Stimulated activated CD4-positive, alpha-beta T cell treated with anti-CD3 and anti-CD28 coated beads, Interleukin-15, amount 100 ng/mL, for 1 hour (primary cell): ENCODE results near the gene GSDMA.
"Not testable (repeated sequence)": the region's sequence is repeated elsewhere in the genome, so short reads cannot be mapped to it uniquely, and the experiment has no call there.

Experiments
- DNase-seq, 2 donors: peaks; one replicate each; pipeline ENCODE4 v3.0.0-alpha.2; 2020; ENCODE audit warnings: low read depth in 1 of 2, low spot score in 1 of 2

The GSDMA gene

DNA sequence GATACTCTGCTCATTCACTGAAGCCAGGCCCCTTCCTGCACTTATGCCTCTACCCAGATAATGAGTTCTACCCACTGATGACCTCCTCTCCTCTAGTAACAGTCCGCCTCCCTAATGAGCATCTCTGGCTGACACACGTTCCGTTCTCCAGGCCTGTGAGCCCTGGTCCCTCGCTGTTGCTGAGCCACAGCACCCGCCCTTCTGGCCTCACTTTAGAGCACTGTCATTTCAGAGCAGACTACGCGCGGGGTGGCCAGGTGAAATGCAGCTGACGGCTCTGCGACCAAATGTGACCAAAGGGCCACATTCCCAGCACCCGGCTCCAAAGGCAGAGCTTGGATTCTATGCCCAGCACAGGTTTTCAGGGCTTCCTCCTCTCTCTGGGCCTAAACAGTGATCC is 31.6 kb downstream of the GSDMA start:
- DNase-seq, result no peak

DNA sequence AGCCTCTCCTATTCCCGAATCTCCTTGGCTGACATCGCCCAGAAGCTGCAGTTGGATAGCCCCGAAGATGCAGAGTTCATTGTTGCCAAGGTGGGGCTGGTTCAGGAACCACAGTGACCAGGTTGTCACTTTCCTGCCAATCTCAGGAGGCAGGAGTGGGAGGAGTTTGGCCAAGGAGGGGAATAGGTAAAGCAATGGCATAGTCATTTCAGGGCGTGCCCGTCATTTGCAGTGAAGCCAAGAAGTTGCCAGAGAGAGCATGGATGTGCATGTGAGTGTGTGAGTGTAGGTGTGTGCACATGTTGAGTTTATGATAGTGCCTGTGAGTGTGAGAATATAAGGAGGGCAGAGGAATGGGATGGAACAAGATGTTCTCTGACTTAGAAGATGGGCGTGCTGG is 32.6 kb downstream of the GSDMA start:
- DNase-seq, result no peak

DNA sequence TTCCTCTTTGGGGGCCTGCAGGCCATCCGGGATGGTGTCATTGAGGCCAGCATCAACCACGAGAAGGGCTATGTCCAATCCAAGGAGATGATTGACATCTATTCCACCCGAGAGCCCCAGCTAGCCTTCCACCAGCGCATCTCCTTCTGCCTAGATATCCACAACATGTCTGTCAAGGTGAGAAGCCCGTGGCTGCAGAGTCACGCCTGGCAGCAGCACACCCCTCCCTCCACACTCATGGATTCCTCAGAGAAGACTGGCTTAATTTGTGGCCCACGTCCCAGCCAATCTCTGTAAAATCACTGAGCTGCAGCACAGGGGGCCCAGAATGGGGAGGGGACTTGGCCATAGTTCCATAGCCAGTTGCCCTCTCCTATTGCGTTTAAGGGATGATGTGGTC is 33.4 kb downstream of the GSDMA start:
- DNase-seq, result no peak

DNA sequence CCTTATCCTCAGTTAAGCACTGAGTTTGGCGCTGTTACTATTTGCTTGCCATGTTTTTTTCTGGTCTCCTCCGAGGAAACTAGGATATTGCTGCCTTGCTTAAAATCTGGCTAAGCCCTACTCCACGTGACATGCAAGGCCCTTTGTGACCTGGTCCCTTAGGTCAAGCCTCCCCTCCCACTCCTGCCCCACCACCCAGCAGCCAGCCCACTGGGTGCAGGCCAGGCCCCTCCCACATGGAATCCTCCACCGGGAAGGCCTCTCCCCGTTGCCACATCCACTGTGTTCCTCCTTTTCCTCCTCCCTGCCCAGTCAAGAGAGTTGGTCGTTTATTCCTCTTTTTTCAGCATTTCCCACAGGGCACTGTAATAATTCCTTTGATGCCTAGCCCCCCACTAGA is 34.0 kb downstream of the GSDMA start:
- no peak for DNase-seq

DNA sequence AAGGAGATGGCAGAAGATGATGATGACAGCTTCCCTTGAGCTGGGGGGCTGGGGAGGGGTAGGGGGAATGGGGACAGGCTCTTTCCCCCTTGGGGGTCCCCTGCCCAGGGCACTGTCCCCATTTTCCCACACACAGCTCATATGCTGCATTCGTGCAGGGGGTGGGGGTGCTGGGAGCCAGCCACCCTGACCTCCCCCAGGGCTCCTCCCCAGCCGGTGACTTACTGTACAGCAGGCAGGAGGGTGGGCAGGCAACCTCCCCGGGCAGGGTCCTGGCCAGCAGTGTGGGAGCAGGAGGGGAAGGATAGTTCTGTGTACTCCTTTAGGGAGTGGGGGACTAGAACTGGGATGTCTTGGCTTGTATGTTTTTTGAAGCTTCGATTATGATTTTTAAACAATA is 34.7 kb downstream of the GSDMA start:
- DNase-seq, result no peak

DNA sequence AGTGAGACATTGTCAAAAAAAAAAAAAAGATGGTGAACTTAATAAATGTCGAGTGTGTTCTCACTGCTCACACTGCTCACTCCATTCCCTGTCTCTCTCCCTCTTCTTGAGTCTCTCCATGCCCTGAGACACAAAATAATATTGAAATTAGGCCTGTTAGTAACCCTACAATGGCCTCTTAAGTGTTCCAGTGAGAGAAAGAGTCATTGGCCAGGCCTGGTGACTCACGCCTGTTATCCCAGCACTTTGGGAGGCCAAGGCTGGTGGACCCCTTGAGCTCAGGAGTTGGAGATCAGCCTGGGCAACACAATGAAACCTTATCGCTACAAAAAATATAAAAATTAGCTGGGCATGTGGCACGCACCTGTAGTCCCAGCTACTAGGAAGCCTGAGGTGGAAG is 36.3 kb downstream of the GSDMA start:
- DNase-seq, result no peak

DNA sequence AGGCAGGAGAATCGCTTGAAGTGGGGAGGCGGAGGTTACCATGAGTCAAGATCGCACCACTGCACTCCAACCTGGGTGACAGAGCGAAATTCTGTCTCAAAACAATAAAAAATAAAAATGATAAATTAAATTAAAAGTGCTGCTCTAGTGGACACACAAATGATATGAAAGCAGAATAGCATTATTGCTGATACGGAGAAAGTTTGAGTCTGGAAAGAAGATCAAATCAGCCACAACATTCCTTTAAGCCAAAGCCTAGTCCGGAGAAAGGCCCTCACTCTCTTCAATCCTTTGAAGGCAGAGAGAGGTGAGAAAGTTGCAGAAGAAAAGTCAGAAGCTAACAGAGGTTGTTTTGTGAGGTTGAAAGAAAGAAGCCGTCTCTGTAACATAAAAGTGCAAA is 37.4 kb downstream of the GSDMA start:
- no peak for DNase-seq

DNA sequence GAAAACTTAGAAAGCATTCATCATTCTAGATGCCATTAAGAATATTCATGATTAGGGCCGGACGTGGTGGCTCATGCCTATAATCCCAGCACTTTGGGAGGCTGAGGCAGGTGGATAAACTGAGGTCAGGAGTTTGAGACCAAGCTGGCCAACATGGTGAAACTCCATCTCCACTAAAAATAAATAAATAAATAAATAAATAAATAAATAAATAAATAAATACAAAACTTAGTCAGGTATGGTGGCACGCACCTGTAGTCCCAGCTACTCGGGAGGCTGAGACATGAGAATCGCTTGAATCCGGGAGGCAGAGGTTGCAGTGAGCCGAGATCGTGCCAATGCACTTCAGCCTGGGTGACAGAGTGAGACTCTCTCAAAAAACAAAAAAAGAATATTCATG is 38.5 kb downstream of the GSDMA start:
- DNase-seq, result not testable (repeated sequence)

DNA sequence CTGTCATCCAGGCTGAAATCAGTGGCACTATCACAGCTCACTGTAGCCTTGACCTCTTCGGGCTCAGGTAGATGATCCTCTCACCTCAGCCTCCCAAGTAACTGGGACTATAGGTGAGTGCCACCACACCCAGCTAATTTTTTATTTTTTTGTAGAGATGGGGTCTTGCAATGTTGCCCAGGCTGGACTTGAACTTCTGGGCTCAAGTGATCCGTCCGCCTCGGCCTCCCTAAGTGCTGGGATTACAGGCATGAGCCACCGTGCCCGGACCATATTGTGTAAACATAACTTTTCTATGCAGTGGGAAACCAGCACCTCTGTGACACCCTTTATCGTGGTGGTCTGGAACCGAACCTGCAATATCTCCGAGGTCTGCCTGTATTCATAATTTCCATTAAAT is 41.3 kb downstream of the GSDMA start:
- DNase-seq, result no peak

DNA sequence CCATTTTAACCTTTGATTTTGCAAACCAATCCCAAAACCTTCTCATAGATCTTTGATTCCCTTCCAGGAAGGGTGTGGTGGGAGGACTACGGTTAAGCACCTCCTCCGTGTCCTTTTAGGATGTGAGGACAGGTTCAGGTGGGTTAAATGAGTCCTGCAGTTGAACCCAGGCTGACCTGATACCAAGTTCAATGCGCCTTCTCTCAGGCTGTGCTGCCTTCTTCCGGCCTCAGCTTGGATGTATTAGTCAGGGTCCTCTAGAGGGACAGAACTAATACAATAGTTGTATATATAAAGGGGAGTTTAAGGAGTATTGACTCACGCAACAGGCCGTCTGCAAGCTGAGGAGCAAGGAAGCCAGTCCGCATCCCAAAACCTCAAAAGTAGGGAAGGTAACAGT is 41.9 kb downstream of the GSDMA start:
- DNase-seq, result no peak

DNA sequence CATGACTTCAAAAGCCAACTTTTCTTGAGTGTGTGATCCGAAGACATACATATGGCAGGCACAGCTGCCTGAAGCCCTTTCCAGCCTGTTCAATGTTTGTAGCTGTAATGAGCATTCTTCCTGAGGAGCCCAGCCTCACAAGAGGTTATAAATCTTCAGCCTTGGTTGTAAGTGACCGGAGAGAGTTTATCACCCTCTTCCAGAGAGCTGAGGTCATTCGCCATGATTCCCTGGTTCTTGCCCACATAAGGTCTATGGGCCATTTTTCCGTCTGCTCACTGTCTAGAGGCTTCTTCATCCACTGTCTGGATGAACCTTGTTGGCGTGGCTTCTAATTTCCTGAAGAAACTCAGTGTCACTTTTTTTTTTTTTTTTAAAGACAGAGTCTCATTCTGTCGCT is 42.7 kb downstream of the GSDMA start:
- no peak for DNase-seq

DNA sequence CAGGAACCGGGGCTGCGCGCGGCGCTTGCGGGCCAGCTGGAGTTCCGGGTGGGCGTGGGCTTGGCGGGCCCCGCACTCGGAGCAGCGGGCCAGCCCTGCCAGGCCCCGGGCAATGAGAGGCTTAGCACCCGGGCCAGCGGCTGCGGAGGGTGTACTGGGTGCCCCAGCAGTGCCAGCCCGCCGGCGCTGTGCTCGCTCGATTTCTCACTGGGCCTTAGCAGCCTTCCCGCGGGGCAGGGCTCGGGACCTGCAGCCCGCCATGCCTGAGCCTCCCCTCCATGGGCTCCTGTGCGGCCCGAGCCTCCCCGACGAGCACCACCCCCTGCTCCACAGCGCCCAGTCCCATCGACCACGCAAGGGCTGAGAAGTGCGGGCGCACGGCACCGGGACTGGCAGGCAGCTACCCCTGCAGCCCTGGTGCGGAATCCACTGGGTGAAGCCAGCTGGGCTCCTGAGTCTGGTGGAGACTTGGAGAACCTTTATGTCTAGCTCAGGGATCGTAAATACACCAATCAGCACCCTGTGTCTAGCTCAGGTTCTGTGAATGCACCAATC is 48.2 kb downstream of the GSDMA start:
- not testable (repeated sequence) for DNase-seq

DNA sequence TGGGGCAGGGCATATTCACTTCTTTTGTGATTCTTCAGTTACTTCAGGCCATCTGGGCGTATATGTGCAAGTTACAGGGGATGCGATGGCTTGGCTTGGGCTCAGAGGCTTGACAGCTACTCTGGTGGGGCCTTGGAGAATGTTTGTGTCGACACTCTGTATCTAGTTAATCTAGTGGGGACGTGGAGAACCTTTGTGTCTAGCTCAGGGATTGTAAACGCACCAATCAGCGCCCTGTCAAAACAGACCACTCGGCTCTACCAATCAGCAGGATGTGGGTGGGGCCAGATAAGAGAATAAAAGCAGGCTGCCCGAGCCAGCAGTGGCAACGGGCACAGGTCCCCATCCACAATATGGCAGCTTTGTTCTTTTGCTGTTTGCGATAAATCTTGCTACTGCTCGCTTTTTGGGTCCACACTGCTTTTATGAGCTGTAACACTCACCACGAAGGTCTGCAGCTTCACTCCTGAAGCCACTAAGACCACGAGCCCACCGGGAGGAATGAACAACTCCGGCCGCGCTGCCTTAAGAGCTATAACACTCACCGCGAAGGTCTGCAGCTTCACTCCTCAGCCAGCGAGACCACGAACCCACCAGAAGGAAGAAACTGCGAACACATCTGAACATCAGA is 49.3 kb downstream of the GSDMA start:
- DNase-seq, result not testable (repeated sequence)

DNA sequence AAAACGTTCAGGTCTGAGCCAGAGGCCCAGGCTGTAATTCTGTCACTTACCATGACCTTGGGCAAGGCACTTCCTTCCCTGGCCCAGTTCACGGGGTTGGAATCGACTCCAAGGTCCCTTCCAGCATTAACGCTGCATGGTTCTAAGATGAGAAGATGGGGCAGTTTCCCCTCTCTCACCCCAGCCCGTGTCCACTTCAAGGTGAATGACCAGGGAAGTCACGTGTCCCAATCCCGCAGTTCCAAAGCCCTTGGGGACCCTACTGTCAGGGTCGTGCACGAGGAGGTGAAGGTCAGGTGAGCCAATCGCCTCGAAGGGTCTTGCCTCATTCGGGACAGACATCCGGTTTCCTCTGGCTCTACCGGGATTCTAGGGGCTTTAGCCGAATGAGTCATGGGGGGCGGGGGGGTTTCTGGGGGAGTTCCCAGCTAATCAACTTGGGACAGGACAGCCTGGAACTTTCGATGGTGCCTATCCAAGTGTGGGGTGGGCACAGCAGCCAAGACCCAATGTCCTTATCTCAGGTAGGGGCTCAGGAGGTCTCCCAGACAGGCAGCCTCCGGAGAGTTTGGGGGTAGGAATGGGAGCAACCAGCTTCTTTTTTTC is 51.7 kb downstream of the GSDMA start:
- DNase-seq, result no peak

DNA sequence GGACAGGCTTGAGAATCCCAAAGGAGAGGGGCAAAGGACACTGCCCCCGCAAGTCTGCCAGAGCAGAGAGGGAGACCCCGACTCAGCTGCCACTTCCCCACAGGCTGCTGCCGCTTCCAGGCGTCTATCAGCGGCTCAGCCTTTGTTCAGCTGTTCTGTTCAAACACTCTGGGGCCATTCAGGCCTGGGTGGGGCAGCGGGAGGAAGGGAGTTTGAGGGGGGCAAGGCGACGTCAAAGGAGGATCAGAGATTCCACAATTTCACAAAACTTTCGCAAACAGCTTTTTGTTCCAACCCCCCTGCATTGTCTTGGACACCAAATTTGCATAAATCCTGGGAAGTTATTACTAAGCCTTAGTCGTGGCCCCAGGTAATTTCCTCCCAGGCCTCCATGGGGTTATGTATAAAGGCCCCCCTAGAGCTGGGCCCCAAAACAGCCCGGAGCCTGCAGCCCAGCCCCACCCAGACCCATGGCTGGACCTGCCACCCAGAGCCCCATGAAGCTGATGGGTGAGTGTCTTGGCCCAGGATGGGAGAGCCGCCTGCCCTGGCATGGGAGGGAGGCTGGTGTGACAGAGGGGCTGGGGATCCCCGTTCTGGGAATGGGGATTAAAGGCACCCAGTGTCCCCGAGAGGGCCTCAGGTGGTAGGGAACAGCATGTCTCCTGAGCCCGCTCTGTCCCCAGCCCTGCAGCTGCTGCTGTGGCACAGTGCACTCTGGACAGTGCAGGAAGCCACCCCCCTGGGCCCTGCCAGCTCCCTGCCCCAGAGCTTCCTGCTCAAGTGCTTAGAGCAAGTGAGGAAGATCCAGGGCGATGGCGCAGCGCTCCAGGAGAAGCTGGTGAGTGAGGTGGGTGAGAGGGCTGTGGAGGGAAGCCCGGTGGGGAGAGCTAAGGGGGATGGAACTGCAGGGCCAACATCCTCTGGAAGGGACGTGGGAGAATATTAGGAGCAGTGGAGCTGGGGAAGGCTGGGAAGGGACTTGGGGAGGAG is 52.5 kb downstream of the GSDMA start, which contains the start of gene CSF3:
CSF3 (plus strand) TSS at position 436 of the 993 bp plus-strand sequence; CDS start at position 471, 35 bp downstream.
- no peak for DNase-seq

DNA sequence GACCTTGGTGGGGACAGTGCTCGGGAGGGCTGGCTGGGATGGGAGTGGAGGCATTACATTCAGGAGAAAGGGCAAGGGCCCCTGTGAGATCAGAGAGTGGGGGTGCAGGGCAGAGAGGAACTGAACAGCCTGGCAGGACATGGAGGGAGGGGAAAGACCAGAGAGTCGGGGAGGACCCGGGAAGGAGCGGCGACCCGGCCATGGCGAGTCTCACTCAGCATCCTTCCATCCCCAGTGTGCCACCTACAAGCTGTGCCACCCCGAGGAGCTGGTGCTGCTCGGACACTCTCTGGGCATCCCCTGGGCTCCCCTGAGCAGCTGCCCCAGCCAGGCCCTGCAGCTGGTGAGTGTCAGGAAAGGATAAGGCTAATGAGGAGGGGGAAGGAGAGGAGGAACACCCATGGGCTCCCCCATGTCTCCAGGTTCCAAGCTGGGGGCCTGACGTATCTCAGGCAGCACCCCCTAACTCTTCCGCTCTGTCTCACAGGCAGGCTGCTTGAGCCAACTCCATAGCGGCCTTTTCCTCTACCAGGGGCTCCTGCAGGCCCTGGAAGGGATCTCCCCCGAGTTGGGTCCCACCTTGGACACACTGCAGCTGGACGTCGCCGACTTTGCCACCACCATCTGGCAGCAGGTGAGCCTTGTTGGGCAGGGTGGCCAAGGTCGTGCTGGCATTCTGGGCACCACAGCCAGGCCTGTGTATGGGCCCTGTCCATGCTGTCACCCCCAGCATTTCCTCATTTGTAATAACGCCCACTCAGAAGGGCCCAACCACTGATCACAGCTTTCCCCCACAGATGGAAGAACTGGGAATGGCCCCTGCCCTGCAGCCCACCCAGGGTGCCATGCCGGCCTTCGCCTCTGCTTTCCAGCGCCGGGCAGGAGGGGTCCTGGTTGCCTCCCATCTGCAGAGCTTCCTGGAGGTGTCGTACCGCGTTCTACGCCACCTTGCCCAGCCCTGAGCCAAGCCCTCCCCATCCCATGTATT is 53.5 kb downstream of the GSDMA start:
- DNase-seq, result no peak

DNA sequence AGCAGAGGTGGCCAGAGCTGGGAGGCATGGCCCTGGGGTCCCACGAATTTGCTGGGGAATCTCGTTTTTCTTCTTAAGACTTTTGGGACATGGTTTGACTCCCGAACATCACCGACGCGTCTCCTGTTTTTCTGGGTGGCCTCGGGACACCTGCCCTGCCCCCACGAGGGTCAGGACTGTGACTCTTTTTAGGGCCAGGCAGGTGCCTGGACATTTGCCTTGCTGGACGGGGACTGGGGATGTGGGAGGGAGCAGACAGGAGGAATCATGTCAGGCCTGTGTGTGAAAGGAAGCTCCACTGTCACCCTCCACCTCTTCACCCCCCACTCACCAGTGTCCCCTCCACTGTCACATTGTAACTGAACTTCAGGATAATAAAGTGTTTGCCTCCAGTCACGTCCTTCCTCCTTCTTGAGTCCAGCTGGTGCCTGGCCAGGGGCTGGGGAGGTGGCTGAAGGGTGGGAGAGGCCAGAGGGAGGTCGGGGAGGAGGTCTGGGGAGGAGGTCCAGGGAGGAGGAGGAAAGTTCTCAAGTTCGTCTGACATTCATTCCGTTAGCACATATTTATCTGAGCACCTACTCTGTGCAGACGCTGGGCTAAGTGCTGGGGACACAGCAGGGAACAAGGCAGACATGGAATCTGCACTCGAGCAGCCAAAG is 54.7 kb downstream of the GSDMA start:
- DNase-seq, result no peak

DNA sequence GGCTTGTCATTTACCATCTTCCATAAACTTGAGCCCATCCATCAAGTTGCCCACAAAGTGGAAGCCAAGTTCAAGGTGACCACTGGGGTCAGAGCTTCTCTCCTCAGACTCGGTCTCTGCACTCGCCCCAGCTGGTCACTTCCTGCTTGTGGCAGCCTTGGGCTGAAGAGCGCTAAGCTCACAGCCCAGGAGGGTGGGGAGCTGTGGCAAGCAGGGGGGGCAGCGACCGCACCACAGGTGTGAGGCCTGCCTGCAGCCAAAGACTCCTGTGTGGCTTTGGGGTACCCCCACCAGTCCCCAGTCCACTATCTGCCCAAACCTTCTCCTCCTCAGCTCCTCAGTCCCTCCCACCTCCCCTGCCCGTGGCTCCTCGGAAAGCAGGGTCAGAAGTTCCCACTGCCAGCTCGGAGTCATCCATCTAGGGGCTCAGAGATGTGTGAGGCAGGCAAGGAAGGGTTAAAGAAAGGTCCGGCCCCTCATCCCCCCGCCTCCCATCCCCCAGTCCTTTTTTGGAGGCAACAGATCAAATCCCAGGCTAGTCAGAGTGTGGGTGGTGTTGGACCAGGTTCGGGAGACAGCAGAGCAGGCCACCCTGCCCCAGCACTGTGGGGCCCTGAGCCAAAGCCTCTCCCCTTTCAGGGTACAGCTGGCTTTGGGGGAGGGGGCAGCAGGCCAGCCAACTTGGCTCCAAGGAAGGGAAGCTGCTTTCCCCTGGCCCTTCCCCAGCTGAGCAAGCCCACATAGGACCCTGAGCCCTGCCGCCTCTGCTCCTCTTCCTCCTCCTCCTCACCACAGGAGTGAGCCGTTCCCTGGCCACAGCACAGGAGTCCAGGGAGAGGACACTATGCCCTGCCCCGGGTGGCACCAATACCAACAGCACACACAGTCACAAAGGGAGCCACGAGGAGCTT is 55.7 kb downstream of the GSDMA start:
- no peak for DNase-seq
